Mucosa of rectum (tissue), 2 donors: ENCODE data around the gene TCOF1.

Experiments used
- H3K27ac ChIP-seq, 2 donors: one replicate each; pipeline ENCODE4 v1.7.0; 2013; ENCODE audit warnings: inconsistent platforms in 2 of 2, low read depth in 2 of 2, low read length in 2 of 2
- H3K27me3 ChIP-seq, 2 donors: one replicate each; pipeline ENCODE4 v1.7.0; 2013; ENCODE audit warnings: low read length in 2 of 2; ENCODE audit not compliant: control insufficient read depth in 2 of 2, insufficient read depth in 2 of 2
- H3K36me3 ChIP-seq, 2 donors: one replicate each; pipeline ENCODE4 v1.7.0; 2013; ENCODE audit warnings: low read length in 2 of 2; ENCODE audit not compliant: control insufficient read depth in 2 of 2, insufficient read depth in 2 of 2
- H3K4me1 ChIP-seq, 2 donors: one replicate each; pipeline ENCODE4 v1.7.0; 2013; ENCODE audit warnings: low read length in 2 of 2, mild to moderate bottlenecking in 1 of 2; ENCODE audit not compliant: control insufficient read depth in 2 of 2, insufficient read depth in 2 of 2
- H3K4me3 ChIP-seq, 2 donors: one replicate each; pipeline ENCODE4 v1.7.0; 2013; ENCODE audit warnings: low read length in 2 of 2
- H3K9ac ChIP-seq, 2 donors: one replicate each; pipeline ENCODE4 v1.7.0; 2013; ENCODE audit warnings: low read length in 2 of 2, low read depth in 1 of 2, mild to moderate bottlenecking in 1 of 2
- H3K9me3 ChIP-seq, 2 donors: one replicate each; pipeline ENCODE4 v1.7.0; 2013; ENCODE audit warnings: low read length in 2 of 2; ENCODE audit not compliant: control insufficient read depth in 2 of 2
- donor health status: healthy.
- donor health status: Normal muscosa, but diverticular disease.

The TCOF1 gene

DNA sequence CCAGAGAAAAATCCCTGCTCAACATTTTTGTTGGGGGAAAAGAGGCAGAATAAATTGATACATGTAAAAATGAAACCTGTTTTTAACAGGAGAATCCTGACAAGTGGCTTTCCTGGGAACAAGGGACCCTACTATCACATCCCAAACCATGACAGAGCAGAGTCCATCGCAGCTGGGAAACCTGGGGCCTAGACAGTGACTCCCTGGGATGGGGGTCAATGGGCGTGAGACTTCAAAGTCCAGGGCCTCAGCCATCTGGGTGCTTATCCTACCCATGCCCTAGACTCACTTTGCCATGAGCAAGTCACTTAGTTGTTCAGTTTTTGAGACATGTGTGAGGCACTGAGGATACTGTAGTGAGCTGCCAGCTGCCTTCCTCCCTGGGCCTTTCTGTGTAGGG is 5.7 kb downstream of the TCOF1 start:
- peaks cover 0 to 6% of the 10 kb centered on the region in 2 donors for H3K4me1 ChIP-seq
- H3K27ac ChIP-seq: no peak overlapping the region
- H3K27me3 ChIP-seq: no peaks in the 10 kb centered on the region
- no peak overlapping the region for H3K9ac ChIP-seq
- peaks cover 43 to 49% of the 10 kb centered on the region in 2 donors for H3K36me3 ChIP-seq
- no peak overlapping the region for H3K4me3 ChIP-seq
- H3K9me3 ChIP-seq: no peaks in the 10 kb centered on the region

DNA sequence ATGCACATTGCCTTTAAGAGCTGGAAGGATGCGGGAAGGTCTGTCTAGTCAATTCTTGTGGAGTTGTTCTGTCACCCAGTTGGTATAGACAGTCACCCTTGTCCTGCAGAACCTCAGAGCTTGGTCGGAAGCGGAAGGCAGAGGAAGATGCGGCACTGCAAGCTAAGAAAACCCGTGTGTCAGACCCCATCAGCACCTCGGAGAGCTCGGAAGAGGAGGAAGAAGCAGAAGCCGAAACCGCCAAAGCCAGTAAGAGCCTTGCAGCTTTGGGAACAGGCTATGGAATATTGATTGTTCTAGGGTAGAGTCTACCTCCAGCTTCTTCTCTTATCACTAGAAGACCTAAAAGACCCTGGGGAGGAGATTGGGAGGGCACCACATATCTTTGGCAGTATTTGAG is 6.5 kb downstream of the TCOF1 start:
- Histone ChIP-seq H3K27ac (no peak overlapping the region), H3K9ac (no peak overlapping the region), H3K36me3 (peaks cover 51 to 57% of the 10 kb centered on the region in 2 donors), H3K4me3 (no peak overlapping the region), H3K4me1 (no peaks in the 10 kb centered on the region), H3K9me3 (no peaks in the 10 kb centered on the region), H3K27me3 (no peaks in the 10 kb centered on the region)

DNA sequence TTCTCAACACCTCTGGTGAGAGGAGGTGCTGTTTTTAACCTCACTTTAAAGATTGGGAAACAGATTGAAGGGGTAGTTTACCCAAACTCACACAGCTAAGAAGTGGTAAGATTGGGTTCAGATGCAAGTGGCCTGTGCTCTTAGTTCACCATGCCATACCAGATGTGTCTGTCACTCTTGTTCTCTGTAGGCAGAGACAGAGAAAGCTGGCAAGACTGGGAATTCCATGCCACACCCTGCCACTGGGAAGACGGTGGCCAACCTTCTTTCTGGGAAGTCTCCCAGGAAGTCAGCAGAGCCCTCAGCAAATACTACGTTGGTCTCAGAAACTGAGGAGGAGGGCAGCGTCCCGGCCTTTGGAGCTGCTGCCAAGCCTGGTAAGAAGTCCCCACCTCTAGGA is 11.0 kb downstream of the TCOF1 start:
- no peaks in the 10 kb centered on the region for H3K4me1 ChIP-seq
- no peaks in the 10 kb centered on the region for H3K9me3 ChIP-seq
- no peaks in the 10 kb centered on the region for H3K27me3 ChIP-seq
- no peak overlapping the region for H3K4me3 ChIP-seq
- H3K36me3 ChIP-seq: peaks cover 62 to 72% of the 10 kb centered on the region in 2 donors
- no peak overlapping the region for H3K9ac ChIP-seq
- H3K27ac ChIP-seq: no peak overlapping the region

DNA sequence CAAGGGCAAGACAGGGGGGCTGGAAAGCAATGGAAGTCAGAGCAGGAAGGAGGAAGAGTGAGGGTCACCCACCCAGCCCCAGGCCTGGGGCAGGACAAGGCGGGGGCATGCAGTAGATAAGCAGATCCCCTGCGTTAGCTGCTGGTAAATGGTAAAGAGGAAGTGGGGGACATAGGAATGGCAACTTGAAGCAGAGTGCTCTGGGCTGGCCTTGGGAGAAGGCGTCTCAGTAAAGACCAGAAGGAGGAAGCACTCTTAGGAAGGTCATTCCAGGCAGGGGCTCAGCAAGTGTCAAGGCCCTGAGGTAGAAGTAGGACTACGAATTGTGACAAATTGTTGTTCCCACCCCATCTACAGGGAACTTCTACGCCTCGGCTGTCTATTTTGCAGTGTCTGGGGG is 15.1 kb downstream of the TCOF1 start:
- Histone ChIP-seq H3K4me3 (no peak overlapping the region), H3K9me3 (no peaks in the 10 kb centered on the region), H3K4me1 (no peaks in the 10 kb centered on the region), H3K36me3 (peaks cover 77 to 91% of the 10 kb centered on the region in 2 donors), H3K9ac (no peak overlapping the region), H3K27ac (no peak overlapping the region), H3K27me3 (no peaks in the 10 kb centered on the region)

DNA sequence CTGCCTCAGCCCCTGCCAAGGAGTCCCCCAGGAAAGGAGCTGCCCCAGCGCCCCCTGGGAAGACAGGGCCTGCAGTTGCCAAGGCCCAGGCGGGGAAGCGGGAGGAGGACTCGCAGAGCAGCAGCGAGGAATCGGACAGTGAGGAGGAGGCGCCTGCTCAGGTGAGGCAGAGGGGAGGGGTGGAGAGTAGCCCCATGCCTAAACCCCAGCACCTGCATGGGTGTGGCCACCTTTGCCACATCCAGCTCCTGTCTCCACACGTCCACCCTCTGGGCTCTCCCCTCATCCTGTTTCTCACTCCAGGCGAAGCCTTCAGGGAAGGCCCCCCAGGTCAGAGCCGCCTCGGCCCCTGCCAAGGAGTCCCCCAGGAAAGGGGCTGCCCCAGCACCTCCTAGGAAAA is 17.2 kb downstream of the TCOF1 start:
- Histone ChIP-seq H3K27ac (no peak overlapping the region), H3K4me3 (no peak overlapping the region), H3K27me3 (no peaks in the 10 kb centered on the region), H3K9me3 (no peaks in the 10 kb centered on the region), H3K4me1 (no peaks in the 10 kb centered on the region), H3K36me3 (peaks cover 75 to 91% of the 10 kb centered on the region in 2 donors), H3K9ac (no peak overlapping the region)

DNA sequence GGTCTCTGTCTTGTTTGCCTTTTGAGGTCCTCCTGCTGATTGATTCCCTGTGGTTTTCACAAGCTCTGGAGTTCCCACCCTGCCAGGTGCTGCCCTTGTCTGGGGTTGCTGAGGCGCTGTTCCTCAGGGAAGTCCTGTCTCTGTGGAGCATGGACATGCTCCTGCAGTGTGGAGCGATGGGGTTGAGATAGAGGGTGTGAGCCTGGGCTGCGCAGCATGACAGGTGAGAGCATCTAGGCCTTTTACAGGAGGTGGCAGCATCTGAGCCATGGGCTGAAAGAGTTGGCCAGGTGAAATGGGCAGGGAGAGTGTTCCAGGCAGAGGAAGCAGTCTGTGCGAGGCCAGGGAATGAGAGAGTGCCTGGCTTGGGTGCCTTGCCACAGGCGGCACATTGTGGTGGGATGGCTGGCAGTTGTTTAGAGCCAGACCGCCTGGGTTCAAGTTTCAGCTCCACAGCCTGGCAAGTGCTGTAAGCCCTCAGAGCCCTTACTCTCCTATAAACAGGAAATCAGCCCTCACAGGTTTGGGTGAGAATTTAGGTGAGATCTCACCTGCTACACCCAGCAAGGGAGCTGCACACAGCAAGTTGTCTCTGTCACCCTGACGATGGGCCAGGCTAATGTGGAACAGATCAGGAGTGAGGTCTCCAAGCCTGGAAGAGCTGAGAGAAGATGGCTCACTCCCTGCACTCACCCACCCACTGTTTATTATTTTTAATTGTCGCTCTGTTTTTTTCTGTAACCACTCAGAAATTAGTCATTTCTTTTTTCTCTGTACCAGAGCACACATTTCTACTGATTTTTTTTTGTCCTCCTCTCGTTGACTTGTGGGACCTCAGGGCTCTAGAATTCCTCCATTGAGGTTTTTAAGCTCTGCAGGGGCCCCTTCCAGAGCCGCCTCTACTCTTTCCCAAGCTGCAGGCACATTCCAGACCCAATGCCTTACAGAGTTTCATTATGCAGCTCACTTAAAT is 19.6 kb downstream of the TCOF1 start:
- H3K9me3 ChIP-seq: no peaks in the 10 kb centered on the region
- no peaks in the 10 kb centered on the region for H3K27me3 ChIP-seq
- no peak overlapping the region for H3K4me3 ChIP-seq
- H3K27ac ChIP-seq: no peak overlapping the region
- peaks cover 81 to 90% of the 10 kb centered on the region in 2 donors for H3K36me3 ChIP-seq
- no peak overlapping the region for H3K9ac ChIP-seq
- H3K4me1 ChIP-seq: no peaks in the 10 kb centered on the region

DNA sequence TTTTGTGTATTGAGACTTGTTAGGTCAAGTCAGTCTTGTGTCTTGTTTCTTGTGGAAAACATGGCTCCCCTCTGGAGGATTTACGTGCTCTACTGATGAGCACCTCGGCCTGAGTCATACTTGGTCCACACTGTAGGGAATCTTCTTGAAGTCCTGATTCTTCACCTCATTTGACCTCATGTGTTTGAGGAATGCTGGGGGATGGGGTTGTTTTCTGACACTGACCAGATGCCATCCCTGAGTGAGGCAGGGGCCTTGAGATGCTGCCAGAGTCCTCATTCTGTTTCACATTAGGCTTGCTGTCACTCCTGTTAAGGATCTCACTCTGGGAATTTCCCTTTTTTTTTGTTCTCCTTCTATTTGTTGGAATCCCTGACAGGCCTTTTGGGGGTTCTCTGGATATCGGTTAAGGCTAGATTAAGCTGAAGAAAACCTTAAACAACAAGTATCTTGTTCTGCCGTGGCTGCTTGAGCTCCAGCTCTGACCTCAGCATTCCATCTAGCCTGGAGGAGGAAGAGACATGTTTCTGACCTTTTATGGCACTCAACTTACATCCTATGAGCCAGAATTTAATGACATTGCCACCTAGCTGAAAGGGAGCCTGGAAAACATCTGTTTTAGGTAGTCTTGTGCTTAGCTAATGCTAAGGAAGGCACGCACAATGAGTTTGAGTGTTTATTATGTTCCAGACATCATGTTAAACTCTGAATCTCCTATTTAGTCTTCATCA is 20.6 kb downstream of the TCOF1 start:
- Histone ChIP-seq H3K27ac (no peak overlapping the region), H3K36me3 (peaks cover 82 to 90% of the 10 kb centered on the region in 2 donors), H3K9me3 (no peaks in the 10 kb centered on the region)

DNA sequence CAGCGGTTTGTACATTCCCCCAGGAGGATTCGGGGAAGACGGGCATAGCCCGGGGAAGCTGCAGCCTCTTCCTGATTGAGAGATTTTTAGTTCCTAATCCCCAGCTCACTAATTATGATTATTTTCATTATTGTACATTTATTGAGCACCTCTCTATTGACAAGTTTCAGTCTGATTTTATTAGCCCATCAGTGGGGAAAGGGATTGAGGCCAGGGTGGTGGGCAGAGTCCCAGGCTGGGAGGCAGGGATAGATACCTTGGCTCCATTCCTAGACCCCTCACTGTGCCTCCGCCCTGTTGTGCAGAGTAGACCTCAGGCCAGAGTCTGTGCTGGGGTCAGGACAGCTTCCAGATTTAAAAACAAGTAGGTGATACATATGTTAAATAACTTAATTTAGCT is 27.2 kb downstream of the TCOF1 start:
- Histone ChIP-seq H3K4me1 (no peaks in the 10 kb centered on the region), H3K9me3 (no peaks in the 10 kb centered on the region), H3K36me3 (peaks cover 62 to 80% of the 10 kb centered on the region in 2 donors), H3K27ac (no peak overlapping the region), H3K27me3 (no peaks in the 10 kb centered on the region), H3K9ac (no peak overlapping the region), H3K4me3 (no peak overlapping the region)

More for the DNA sequence above, 20.6 kb downstream of the TCOF1 start:
- no peaks in the 10 kb centered on the region for H3K27me3 ChIP-seq
- no peaks in the 10 kb centered on the region for H3K4me1 ChIP-seq
- H3K9ac ChIP-seq: no peak overlapping the region
- no peak overlapping the region for H3K4me3 ChIP-seq

DNA sequence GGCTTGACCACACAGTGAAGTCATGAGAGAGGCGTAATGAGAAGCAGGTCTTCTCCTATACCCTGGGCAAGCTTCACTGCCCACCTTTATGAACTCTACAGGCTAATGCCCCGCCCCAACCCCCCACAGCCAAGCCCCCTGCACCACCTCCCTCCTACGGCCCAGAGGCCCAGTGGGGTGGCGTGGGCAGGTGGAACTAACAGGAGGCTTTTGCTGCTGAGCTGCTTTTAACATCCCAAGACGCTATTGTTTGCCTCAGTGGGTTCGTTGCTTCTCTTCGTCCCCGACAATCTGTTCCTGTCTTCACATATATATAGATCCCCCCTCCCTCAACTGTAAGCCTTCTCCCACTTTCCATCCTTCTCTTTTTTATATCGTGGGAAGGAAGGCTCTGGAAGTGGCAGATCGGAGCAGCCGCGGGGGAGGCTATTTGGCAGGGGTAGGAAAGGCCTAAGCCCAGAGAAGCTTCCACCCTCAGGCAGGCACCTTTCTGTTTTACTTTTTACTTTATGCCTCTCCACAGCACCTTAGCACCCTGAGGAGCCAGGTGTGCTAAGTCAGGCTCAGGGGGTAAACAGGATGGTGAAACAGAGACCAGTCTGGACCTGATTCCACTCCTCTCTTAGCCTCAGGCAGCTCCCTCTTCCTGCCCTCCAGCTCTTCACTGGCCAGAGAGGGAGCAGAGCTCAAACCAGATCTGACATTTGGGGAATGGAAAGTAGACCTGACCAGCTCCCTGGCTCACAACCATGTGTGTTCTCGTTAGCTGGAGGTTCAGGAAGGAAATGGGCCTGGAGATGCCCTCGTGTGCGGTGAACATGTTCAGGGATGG is 28.7 kb downstream of the TCOF1 start:
- no peaks in the 10 kb centered on the region for H3K4me1 ChIP-seq
- peaks cover 61 to 81% of the 10 kb centered on the region in 2 donors for H3K36me3 ChIP-seq
- no peaks in the 10 kb centered on the region for H3K9me3 ChIP-seq
- no peaks in the 10 kb centered on the region for H3K27me3 ChIP-seq
- no peak overlapping the region for H3K4me3 ChIP-seq
- no peak overlapping the region for H3K9ac ChIP-seq
- H3K27ac ChIP-seq: no peak overlapping the region
